DOHH2 (cell line): ENCODE data around the gene HELB.

Source experiments
- H3F3A ChIP-seq: fragments of 200-600 bp; sonication (generic), shearing (Covaris generic); 2 replicates; pipeline ENCODE4 v1.6.0; 2016; ENCODE audit warnings: antibody characterized with exemption, mild to moderate bottlenecking; ENCODE audit not compliant: control insufficient read depth, insufficient read depth
- H3K27ac ChIP-seq: fragments of 200-600 bp; sonication (generic); 2 replicates; pipeline ENCODE4 v1.5.1; 2014; ENCODE audit warnings: low read depth, mild to moderate bottlenecking, low read length, moderate library complexity
- H3K27me3 ChIP-seq: fragments of 200-600 bp; sonication (generic); 2 replicates; pipeline ENCODE4 v1.6.1; 2014; ENCODE audit warnings: mild to moderate bottlenecking, low read length, mixed read lengths; ENCODE audit not compliant: control insufficient read depth
- H3K36me3 ChIP-seq: fragments of 200-600 bp; sonication (generic); 2 replicates; pipeline ENCODE4 v1.6.1; 2014; ENCODE audit warnings: mild to moderate bottlenecking, low read length, moderate library complexity, mixed read lengths; ENCODE audit not compliant: control insufficient read depth
- H3K4me1 ChIP-seq: fragments of 200-600 bp; sonication (generic); 2 replicates; pipeline ENCODE4 v1.6.1; 2014; ENCODE audit warnings: mild to moderate bottlenecking, low read length, mixed read lengths; ENCODE audit not compliant: control insufficient read depth
- H3K4me2 ChIP-seq: fragments of 200-600 bp; sonication (generic); 2 replicates; pipeline ENCODE4 v1.6.0; 2014; ENCODE audit warnings: mild to moderate bottlenecking, low read length, moderate library complexity
- H3K4me3 ChIP-seq: fragments of 200-600 bp; sonication (generic); 2 replicates; pipeline ENCODE4 v1.5.1; 2014; ENCODE audit warnings: mild to moderate bottlenecking, low read length, mixed read lengths
- H3K79me2 ChIP-seq: fragments of 200-600 bp; sonication (generic); 2 replicates; pipeline ENCODE4 v1.6.1; 2014; ENCODE audit warnings: mild to moderate bottlenecking, low read length, mixed read lengths; ENCODE audit not compliant: control insufficient read depth
- H3K9me2 ChIP-seq: fragments of 200-600 bp; sonication (generic); replicated peaks from 2 replicates; pipeline ENCODE4 v1.6.1; 2014; ENCODE audit warnings: mild to moderate bottlenecking, low read length, mixed read lengths; ENCODE audit not compliant: control insufficient read depth
- H3K9me3 ChIP-seq: fragments of 200-600 bp; sonication (generic); 2 replicates; pipeline ENCODE4 v1.6.1; 2014; ENCODE audit warnings: antibody characterized with exemption, low read length, mixed read lengths; ENCODE audit not compliant: control insufficient read depth, insufficient read depth
- H4K20me1 ChIP-seq: fragments of 200-600 bp; sonication (generic); 2 replicates; pipeline ENCODE4 v1.6.0; 2014; ENCODE audit warnings: low read depth, mild to moderate bottlenecking, antibody characterized with exemption, low read length, moderate library complexity; ENCODE audit not compliant: control insufficient read depth, insufficient read depth
- CTCF ChIP-seq: fragments of 200-600 bp; sonication (generic); IDR thresholded peaks from one replicate; pipeline ENCODE4 v1.5.1; 2014; ENCODE audit warnings: antibody characterized with exemption, mild to moderate bottlenecking, low read depth, low read length; ENCODE audit not compliant: poor library complexity, severe bottlenecking
- EZH2phosphoT487 ChIP-seq: fragments of 200-600 bp; sonication (generic); IDR thresholded peaks from 2 replicates; pipeline ENCODE4 v1.6.1; 2017; ENCODE audit warnings: borderline replicate concordance, mild to moderate bottlenecking, antibody characterized with exemption, low read length, moderate library complexity, mixed read lengths

The HELB gene

GRCh38 chr12:66351301-66351700 lies 49.0 kb downstream of the HELB start:
- Histone ChIP-seq H3K4me2 (no peak overlapping the region), H3K36me3 (no peaks in the 10 kb centered on the region), H3K4me1 (no peaks in the 10 kb centered on the region), H3K9me2 (no peaks in the 10 kb centered on the region), H3K27ac (no peak overlapping the region), H3K4me3 (no peak overlapping the region), H3F3A (no peaks in the 10 kb centered on the region), H4K20me1 (no peaks in the 10 kb centered on the region), H3K9me3 (no peaks in the 10 kb centered on the region), H3K27me3 (no peaks in the 10 kb centered on the region), H3K79me2 (no peaks in the 10 kb centered on the region)
- TF ChIP-seq EZH2phosphoT487 (no peak), CTCF (no peak)

GRCh38 chr12:66352197-66352596 lies 49.9 kb downstream of the HELB start:
- H3K9me3 ChIP-seq = no peaks in the 10 kb centered on the region
- no peaks in the 10 kb centered on the region for H3K27me3 ChIP-seq
- no peak overlapping the region for H3K27ac ChIP-seq
- no peaks in the 10 kb centered on the region for H4K20me1 ChIP-seq
- no peaks in the 10 kb centered on the region for H3K36me3 ChIP-seq
- no peaks in the 10 kb centered on the region for H3K79me2 ChIP-seq
- H3F3A ChIP-seq = no peaks in the 10 kb centered on the region
- H3K4me2 ChIP-seq = no peak overlapping the region
- H3K4me1 ChIP-seq = no peaks in the 10 kb centered on the region
- H3K9me2 ChIP-seq = no peaks in the 10 kb centered on the region
- TF ChIP-seq CTCF (peak; percentile 60), EZH2phosphoT487 (no peak)
- H3K4me3 ChIP-seq = no peak overlapping the region

- H3K9me2 ChIP-seq = no peaks in the 10 kb centered on the region
- no peak overlapping the region for H3K4me3 ChIP-seq
- H3K27me3 ChIP-seq = no peaks in the 10 kb centered on the region
- H3K9me3 ChIP-seq = no peaks in the 10 kb centered on the region
- no peaks in the 10 kb centered on the region for H4K20me1 ChIP-seq
- no peaks in the 10 kb centered on the region for H3K36me3 ChIP-seq
- no peak overlapping the region for H3K27ac ChIP-seq
- H3K4me2 ChIP-seq = no peak overlapping the region
- H3K4me1 ChIP-seq = no peaks in the 10 kb centered on the region
- no peaks in the 10 kb centered on the region for H3F3A ChIP-seq
- H3K79me2 ChIP-seq = no peaks in the 10 kb centered on the region
- no peak for TF ChIP-seq EZH2phosphoT487
- TF ChIP-seq CTCF = no peak
These were observed 50.6 kb downstream of the HELB start for GRCh38 chr12:66352899-66353298.

GRCh38 chr12:66354291-66354690 lies 52.0 kb downstream of the HELB start:
- Histone ChIP-seq H3K36me3 (no peaks in the 10 kb centered on the region), H3K27ac (no peak overlapping the region), H3K9me2 (no peaks in the 10 kb centered on the region), H3K79me2 (no peaks in the 10 kb centered on the region), H3K4me1 (no peaks in the 10 kb centered on the region), H3K27me3 (no peaks in the 10 kb centered on the region), H4K20me1 (no peaks in the 10 kb centered on the region), H3K9me3 (no peaks in the 10 kb centered on the region), H3K4me3 (no peak overlapping the region), H3K4me2 (no peak overlapping the region), H3F3A (no peaks in the 10 kb centered on the region)
- TF ChIP-seq EZH2phosphoT487 (no peak), CTCF (no peak)
